GM19452 (cell line): Measurements from ENCODE around the gene ANKRD10.
A peak's percentile ranks its signal among the peaks of the same experiment; 100 is the strongest.
"Not testable (repeated sequence)": the region's sequence is repeated elsewhere in the genome, so short reads cannot be mapped to it uniquely, and the experiment has no call there.

Source experiments
- ATAC-seq: cut with Tn5 transposase; IDR thresholded peaks from one replicate; pipeline ENCODE4 v1.9.1; 2021; ENCODE audit not compliant: unreplicated experiment

Gene ANKRD10

GRCh38 chr13:110869805-110870706, 44.8 kb downstream of the ANKRD10 start:
- ATAC-seq, result no peak

- no peak for ATAC-seq
Observed at GRCh38 chr13:110869231-110869804, 45.6 kb downstream of the ANKRD10 start.

- no peak for ATAC-seq
Observed at GRCh38 chr13:110868720-110869119, 46.1 kb downstream of the ANKRD10 start.

GRCh38 chr13:110867380-110867779, 47.5 kb downstream of the ANKRD10 start:
- ATAC-seq, result no peak

GRCh38 chr13:110866491-110867170, 48.2 kb downstream of the ANKRD10 start:
- ATAC-seq, result no peak

- ATAC-seq, result no peak
Observed at GRCh38 chr13:110863685-110864084, 51.2 kb downstream of the ANKRD10 start.

- no peak for ATAC-seq
Observed at GRCh38 chr13:110860983-110861382, 53.9 kb downstream of the ANKRD10 start.

GRCh38 chr13:110856942-110857835, 57.7 kb downstream of the ANKRD10 start:
- ATAC-seq, result peak; percentile 73

GRCh38 chr13:110855363-110855762, 59.5 kb downstream of the ANKRD10 start:
- ATAC-seq, result no peak

- no peak for ATAC-seq
Observed at GRCh38 chr13:110854866-110855265, 60.0 kb downstream of the ANKRD10 start.

- no peak for ATAC-seq
Observed at GRCh38 chr13:110853235-110853721, 61.6 kb downstream of the ANKRD10 start.

GRCh38 chr13:110850840-110851239, 64.0 kb downstream of the ANKRD10 start:
- ATAC-seq, result no peak

- no peak for ATAC-seq
Observed at GRCh38 chr13:110850006-110850405, 64.9 kb downstream of the ANKRD10 start.

GRCh38 chr13:110845520-110845919, 69.3 kb downstream of the ANKRD10 start:
- ATAC-seq, result no peak

GRCh38 chr13:110841846-110842245, 73.0 kb downstream of the ANKRD10 start:
- no peak for ATAC-seq

- ATAC-seq, result no peak
Observed at GRCh38 chr13:110841406-110841805, 73.5 kb downstream of the ANKRD10 start.

GRCh38 chr13:110838867-110839538, 75.9 kb downstream of the ANKRD10 start:
- no peak for ATAC-seq

- no peak for ATAC-seq
Observed at GRCh38 chr13:110838116-110838515, 76.8 kb downstream of the ANKRD10 start.

GRCh38 chr13:110837397-110838061, 77.3 kb downstream of the ANKRD10 start:
- not testable (repeated sequence) for ATAC-seq

GRCh38 chr13:110836605-110836903, 78.3 kb downstream of the ANKRD10 start:
- ATAC-seq, result no peak
